Prostate gland (tissue), 2 donors: ENCODE data around the gene TCP11. TPM values are rescaled to one million over a fixed set of nuclear protein-coding genes. Genes with fewer than 3 reads are reported as not detected.

ENCODE experiments used
- DNase-seq: peaks from one replicate; pipeline ENCODE4 v3.0.0-alpha.2; 2019; ENCODE audit warnings: low spot score
- H3K27ac ChIP-seq, 2 donors: fragments of 200-600 bp; sonication (generic); 2 replicates each; pipeline ENCODE4 v1.5.1; 2017 to 2019
- H3K27me3 ChIP-seq: fragments of 200-600 bp; sonication (generic); replicated peaks from 2 replicates; pipeline ENCODE4 v1.5.1; 2019; ENCODE audit not compliant: insufficient read depth
- H3K36me3 ChIP-seq, 2 donors: fragments of 200-600 bp; sonication (generic); 1 replicate in 1 of 2; 2 replicates in 1 of 2; pipeline versions ENCODE4 v1.5.1 to v1.8.1; 2017 to 2019
- H3K4me1 ChIP-seq: fragments of 200-600 bp; sonication (generic); replicated peaks from 2 replicates; pipeline ENCODE4 v1.5.1; 2019
- H3K4me3 ChIP-seq, 2 donors: fragments of 200-600 bp; sonication (generic); 2 replicates each; pipeline ENCODE4 v1.5.1; 2017 to 2019
- H3K9me3 ChIP-seq: fragments of 200-600 bp; sonication (generic); 2 replicates; pipeline ENCODE4 v1.5.1; 2017
- POLR2A ChIP-seq: fragments of 450-650 bp; IDR thresholded peaks from one replicate; pipeline ENCODE4 v1.6.1; 2016; ENCODE audit warnings: antibody characterized with exemption, mild to moderate bottlenecking
- POLR2AphosphoS5 ChIP-seq: sonication (generic); formaldehyde crosslinking; IDR thresholded peaks from one replicate; pipeline ENCODE4 v1.6.1; 2017; ENCODE audit warnings: antibody characterized with exemption
- WGBS: methylation state at CpG from one replicate; pipeline ENCODE4 v1.1.5; 2018; 5-methylcytosine and 5-hydroxymethylcytosine counted together
- intact Hi-C: fragments of 100-400 bp; cut with DNase I; formaldehyde crosslinking; loops from one replicate; pipeline ENCODE4 v1.14.2; 2022
- total RNA-seq, 2 donors: library from RNA; depleted of rRNA; stranded (reverse); fragments of >200 nt; gene quantifications; one replicate each; pipeline ENCODE4 v1.1.0, GENCODE V29; 2016
- TF ChIP-seq, protein P1 (sequence below), 4 experiments: fragments of 200-600 bp in 2 of 4; fragments of 450-650 bp in 2 of 4; sonication (generic) in 2 of 4; IDR thresholded peaks; 1 replicate in 3 of 4; 2 replicates in 1 of 4; pipeline ENCODE4 v1.5.1; 2016 to 2019; ENCODE audit warnings: antibody characterized with exemption in 4 of 4, mild to moderate bottlenecking in 2 of 4, moderate library complexity in 2 of 4

Gene TCP11
- total RNA-seq, 2 donors from 2014 or later = 0.87 to 33.3 TPM

DNA sequence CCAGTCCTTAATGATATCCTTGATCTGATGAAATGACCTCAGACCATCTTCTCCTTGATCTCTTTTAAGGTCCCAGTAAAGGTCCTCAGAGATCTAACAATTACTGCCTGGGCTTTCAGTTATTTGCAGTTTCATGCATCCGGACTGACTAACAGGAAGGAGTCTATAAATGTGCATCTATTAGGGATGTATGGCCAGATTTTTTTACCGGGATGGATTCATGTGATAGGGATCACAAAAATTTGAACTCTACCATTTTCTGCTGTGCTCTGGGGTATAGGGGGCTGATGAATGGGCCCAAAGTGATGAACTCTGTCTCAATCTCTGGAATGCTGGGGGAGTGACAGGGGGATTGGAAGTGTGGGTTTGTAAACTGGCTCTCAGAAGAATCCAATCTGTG lies 36.5 kb upstream of the TCP11 start:
- no peaks in the 10 kb centered on the region for H3K4me1 ChIP-seq
- 77% methylated on average over 2 of the region's 2 CpGs for WGBS

DNA sequence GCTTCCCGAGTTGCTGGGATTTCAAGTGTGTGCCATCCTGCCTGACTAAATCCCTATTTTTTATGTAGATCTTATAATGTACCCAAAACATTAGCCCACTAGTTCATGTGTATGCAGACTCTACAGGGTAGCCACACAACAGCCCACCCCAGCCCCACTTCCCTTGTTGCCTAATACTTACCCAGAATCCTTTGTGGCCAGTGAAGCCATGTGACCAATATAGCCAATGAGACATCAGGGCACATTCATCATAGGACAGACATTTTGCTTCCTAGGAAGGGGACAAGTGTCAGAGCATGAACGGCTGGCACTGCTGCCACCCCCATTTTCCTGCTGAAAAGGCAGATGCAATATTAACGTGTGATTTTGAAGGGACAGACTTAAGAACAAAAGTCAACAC lies 36.0 kb upstream of the TCP11 start:
- Histone ChIP-seq H3K4me1 (no peaks in the 10 kb centered on the region), H3K27me3 (no peaks in the 10 kb centered on the region), H3K27ac (no peak overlapping the region), H3K9me3 (no peaks in the 10 kb centered on the region), H3K4me3 (no peak overlapping the region), H3K36me3 (no peaks in the 10 kb centered on the region)
- 82% methylated on average over 3 of the region's 3 CpGs for WGBS
- DNase-seq = no peak
- TF ChIP-seq POLR2A (no peak), POLR2AphosphoS5 (no peak)
- TF ChIP-seq, protein P1, sequence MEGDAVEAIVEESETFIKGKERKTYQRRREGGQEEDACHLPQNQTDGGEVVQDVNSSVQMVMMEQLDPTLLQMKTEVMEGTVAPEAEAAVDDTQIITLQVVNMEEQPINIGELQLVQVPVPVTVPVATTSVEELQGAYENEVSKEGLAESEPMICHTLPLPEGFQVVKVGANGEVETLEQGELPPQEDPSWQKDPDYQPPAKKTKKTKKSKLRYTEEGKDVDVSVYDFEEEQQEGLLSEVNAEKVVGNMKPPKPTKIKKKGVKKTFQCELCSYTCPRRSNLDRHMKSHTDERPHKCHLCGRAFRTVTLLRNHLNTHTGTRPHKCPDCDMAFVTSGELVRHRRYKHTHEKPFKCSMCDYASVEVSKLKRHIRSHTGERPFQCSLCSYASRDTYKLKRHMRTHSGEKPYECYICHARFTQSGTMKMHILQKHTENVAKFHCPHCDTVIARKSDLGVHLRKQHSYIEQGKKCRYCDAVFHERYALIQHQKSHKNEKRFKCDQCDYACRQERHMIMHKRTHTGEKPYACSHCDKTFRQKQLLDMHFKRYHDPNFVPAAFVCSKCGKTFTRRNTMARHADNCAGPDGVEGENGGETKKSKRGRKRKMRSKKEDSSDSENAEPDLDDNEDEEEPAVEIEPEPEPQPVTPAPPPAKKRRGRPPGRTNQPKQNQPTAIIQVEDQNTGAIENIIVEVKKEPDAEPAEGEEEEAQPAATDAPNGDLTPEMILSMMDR (IDR thresholded peaks at IDR 0.05) = no peak
- intact Hi-C loops = no loop called here

More for the DNA sequence above, 36.5 kb upstream of the TCP11 start:
- Histone ChIP-seq H3K9me3 (no peaks in the 10 kb centered on the region), H3K4me3 (no peak overlapping the region), H3K36me3 (no peaks in the 10 kb centered on the region), H3K27me3 (no peaks in the 10 kb centered on the region), H3K27ac (no peak overlapping the region)
- DNase-seq = no peak
- intact Hi-C loops = no loop called here
- TF ChIP-seq POLR2AphosphoS5 = no peak
- TF ChIP-seq, protein P1 (IDR thresholded peaks at IDR 0.05) = no peak
- TF ChIP-seq POLR2A = no peak

DNA sequence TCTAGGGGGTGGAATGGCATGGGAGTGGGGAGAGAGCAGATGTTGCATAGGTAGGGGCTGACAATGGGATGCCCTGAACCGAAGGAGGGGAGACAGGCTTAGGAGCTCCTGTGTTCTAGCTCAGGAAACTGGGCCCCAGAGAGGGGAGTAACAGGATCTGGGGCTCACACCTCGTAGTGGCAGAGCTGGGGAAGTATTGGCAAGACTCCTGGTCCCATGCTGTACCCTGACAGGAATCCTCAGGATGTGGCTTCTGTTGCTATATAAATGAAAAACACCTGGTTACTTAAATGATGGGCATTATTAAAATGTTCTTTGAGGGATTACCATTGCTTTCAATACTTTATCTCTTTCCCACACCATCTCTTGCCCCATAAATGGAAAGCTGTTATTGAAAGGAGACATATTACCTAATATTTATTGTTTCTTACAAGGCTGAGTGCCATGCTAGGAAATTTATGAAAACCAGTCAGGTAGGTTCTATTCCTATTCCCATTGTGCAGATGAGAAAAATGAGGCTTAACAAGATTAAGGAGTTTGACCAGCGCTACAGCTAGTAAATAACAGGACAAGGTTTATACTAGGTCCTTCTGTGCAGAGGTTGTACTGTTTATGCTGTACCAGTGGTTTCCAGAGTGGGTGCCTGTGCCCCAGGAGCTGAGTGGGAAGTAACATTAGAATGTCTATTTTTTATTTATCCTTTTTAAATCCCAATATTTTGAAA lies 35.3 kb upstream of the TCP11 start:
- TF ChIP-seq POLR2AphosphoS5 (no peak), POLR2A (no peak)
- TF ChIP-seq, protein P1 (IDR thresholded peaks at IDR 0.05) = no peak

DNA sequence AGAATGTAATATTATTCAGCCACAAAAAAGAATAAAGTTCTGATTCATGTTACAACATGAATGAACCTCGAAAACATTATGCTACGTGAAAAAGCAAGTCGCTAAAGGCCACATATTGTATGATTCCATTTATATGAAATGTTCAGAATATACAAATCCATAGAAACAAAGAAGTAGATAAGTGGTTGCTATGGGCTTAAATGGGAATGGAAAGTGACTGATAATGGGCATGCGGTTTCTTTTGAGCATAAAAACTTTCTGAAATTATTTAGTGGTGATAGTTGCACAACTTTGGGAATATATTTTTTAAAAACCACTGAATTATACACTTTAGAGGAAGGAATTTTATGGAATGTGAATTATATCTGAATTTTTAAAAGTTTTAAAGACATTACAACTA lies 33.4 kb upstream of the TCP11 start:
- DNase-seq = no peak
- TF ChIP-seq POLR2A = no peak
- TF ChIP-seq, protein P1 (IDR thresholded peaks at IDR 0.05) = no peak
- no peak for TF ChIP-seq POLR2AphosphoS5
- 93% methylated on average over 4 of the region's 4 CpGs for WGBS
- H3K4me1 ChIP-seq = no peaks in the 10 kb centered on the region
- H3K36me3 ChIP-seq = no peaks in the 10 kb centered on the region
- no peak overlapping the region for H3K27ac ChIP-seq
- H3K4me3 ChIP-seq = no peak overlapping the region
- no peaks in the 10 kb centered on the region for H3K27me3 ChIP-seq
- intact Hi-C loops = no loop called here
- no peaks in the 10 kb centered on the region for H3K9me3 ChIP-seq

More for the DNA sequence above, 35.3 kb upstream of the TCP11 start:
- DNase-seq = no peak
- Histone ChIP-seq H3K36me3 (no peaks in the 10 kb centered on the region), H3K9me3 (no peaks in the 10 kb centered on the region), H3K4me1 (no peaks in the 10 kb centered on the region), H3K27ac (no peak overlapping the region), H3K27me3 (no peaks in the 10 kb centered on the region), H3K4me3 (no peak overlapping the region)
- intact Hi-C loops = no loop called here
- WGBS = 64% methylated on average over 3 of the region's 3 CpGs

DNA sequence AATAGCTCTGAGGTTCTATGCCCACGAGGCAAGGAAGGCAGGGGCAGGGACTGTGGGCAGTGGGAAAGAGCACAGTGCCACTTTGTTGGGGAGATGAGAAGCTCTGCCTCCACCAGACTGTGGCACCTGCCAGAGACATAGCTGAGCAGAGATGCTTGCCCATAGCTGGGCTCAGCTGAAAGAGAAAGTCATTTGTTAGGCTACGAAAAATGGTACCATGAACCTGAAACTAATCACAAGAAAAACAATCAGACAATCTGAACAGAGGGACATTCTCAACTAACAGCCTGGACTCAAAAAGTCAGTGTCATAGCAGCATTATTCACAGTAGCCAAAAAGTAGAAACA lies 32.9 kb upstream of the TCP11 start:
- no peaks in the 10 kb centered on the region for H3K27me3 ChIP-seq
- no peaks in the 10 kb centered on the region for H3K4me1 ChIP-seq
- no peaks in the 10 kb centered on the region for H3K36me3 ChIP-seq
- TF ChIP-seq, protein P1 (IDR thresholded peaks at IDR 0.05) = no peak
- TF ChIP-seq POLR2AphosphoS5 = no peak
- no peak for TF ChIP-seq POLR2A
- no peaks in the 10 kb centered on the region for H3K9me3 ChIP-seq
- DNase-seq = no peak
- no peak overlapping the region for H3K27ac ChIP-seq
- H3K4me3 ChIP-seq = no peak overlapping the region
- intact Hi-C loops = no loop called here
- 78% methylated on average over 2 of the region's 2 CpGs for WGBS
